HepG2 (cell line): ENCODE results near the gene KIZ. TPM values are rescaled to one million over a fixed set of nuclear protein-coding genes. Genes with fewer than 3 reads are reported as not detected.

Experiments used
- BHLHE40 ChIP-seq: IDR thresholded peaks from 2 replicates; pipeline ENCODE4 v1.6.1; 2011; ENCODE audit warnings: low read length, improper control_type of control experiment
- CREB1 ChIP-seq, 2 experiments: fragments of 450-650 bp in 1 of 2; IDR thresholded peaks; 2 replicates each; pipeline ENCODE4 v1.6.1; 2016 to 2017; ENCODE audit warnings: control low read depth in 1 of 2, mild to moderate bottlenecking in 1 of 2, missing compliant biosample characterization in 1 of 2, missing genetic modification characterization in 1 of 2
- CREM ChIP-seq, 2 experiments: sonication (generic) in 1 of 2; formaldehyde crosslinking in 1 of 2; IDR thresholded peaks; 2 replicates each; pipeline versions ENCODE4 v1.4.0 to v1.6.1; 2016 to 2020; ENCODE audit warnings: antibody characterized with exemption in 1 of 2, mild to moderate bottlenecking in 1 of 2, missing genetic modification reagents in 1 of 2
- FOXA1 ChIP-seq, 2 experiments: fragments of 450-650 bp in 1 of 2; sonication (generic) in 1 of 2; formaldehyde crosslinking in 1 of 2; IDR thresholded peaks; 2 replicates each; pipeline versions ENCODE4 v1.4.0 to v1.6.1; 2016 to 2020; ENCODE audit warnings: missing genetic modification reagents in 1 of 2
- FOXP1 ChIP-seq, 2 experiments: fragments of 450-650 bp in 1 of 2; IDR thresholded peaks; 2 replicates each; pipeline ENCODE4 v1.6.1; 2017 to 2018; ENCODE audit warnings: antibody characterized with exemption in 1 of 2
- KLF6 ChIP-seq: IDR thresholded peaks from 2 replicates; pipeline ENCODE4 v1.8.0; 2016; ENCODE audit warnings: missing biosample characterization, missing genetic modification reagents
- MAFF ChIP-seq: IDR thresholded peaks from 2 replicates; pipeline ENCODE4 v1.6.1; 2011; ENCODE audit warnings: low read depth, low read length, improper control_type of control experiment
- MEIS2 ChIP-seq: sonication (generic); formaldehyde crosslinking; IDR thresholded peaks from 2 replicates; pipeline ENCODE4 v1.9.0; 2021; ENCODE audit warnings: mild to moderate bottlenecking, missing genetic modification reagents
- NFKB2 ChIP-seq: sonication (generic); formaldehyde crosslinking; IDR thresholded peaks from 2 replicates; pipeline ENCODE4 v1.4.0; 2020; ENCODE audit warnings: missing genetic modification reagents, borderline replicate concordance
- NFYC ChIP-seq: IDR thresholded peaks from 2 replicates; pipeline ENCODE4 v1.6.1; 2016; ENCODE audit warnings: missing genetic modification reagents, missing compliant biosample characterization
- NRL ChIP-seq: sonication (generic); formaldehyde crosslinking; IDR thresholded peaks from 2 replicates; pipeline ENCODE4 v1.5.0; 2020; ENCODE audit warnings: missing genetic modification reagents, mild to moderate bottlenecking, moderate library complexity, borderline replicate concordance
- RARG ChIP-seq: sonication (generic); formaldehyde crosslinking; IDR thresholded peaks from 2 replicates; pipeline ENCODE4 v1.4.0; 2020; ENCODE audit warnings: low read depth, mild to moderate bottlenecking, missing genetic modification reagents
- SAP130 ChIP-seq: IDR thresholded peaks from 2 replicates; pipeline ENCODE4 v1.6.1; 2016; ENCODE audit warnings: low read depth
- SIN3A ChIP-seq: IDR thresholded peaks from 2 replicates; pipeline ENCODE4 v1.6.1; 2011; ENCODE audit warnings: low read depth, mild to moderate bottlenecking, control low read depth, low read length, borderline replicate concordance
- TAF15 ChIP-seq: fragments of 200-400 bp; formaldehyde crosslinking; IDR thresholded peaks from one replicate; pipeline ENCODE4 v1.6.1; 2018; ENCODE audit warnings: mild to moderate bottlenecking, low read depth, low read length; ENCODE audit not compliant: poor library complexity, severe bottlenecking
- ZNF143 ChIP-seq: sonication (generic); formaldehyde crosslinking; IDR thresholded peaks from 2 replicates; pipeline ENCODE4 v1.4.0; 2020; ENCODE audit warnings: missing genetic modification reagents
- ZNF570 ChIP-seq: sonication (generic); formaldehyde crosslinking; IDR thresholded peaks from 2 replicates; pipeline ENCODE4 v1.4.0; 2020; ENCODE audit warnings: mild to moderate bottlenecking, missing genetic modification reagents, borderline replicate concordance
- polyA plus RNA-seq, 8 experiments: library from polyadenylated mRNA; depleted of rRNA in 3 of 8; stranded (reverse) in 7 of 8; unstranded in 1 of 8; fragments of >200 nt; fragmentation: Illumina TruSeq in 4 of 8; extraction: Trizol in 4 of 8; gene quantifications; 2 replicates each; pipeline versions ENCODE4 v1.2.1 to v1.2.3, GENCODE V29; 2011 to 2016; ENCODE audit warnings: low read depth in 4 of 8, missing spikeins in 1 of 8, mixed read lengths in 1 of 8; ENCODE audit not compliant: insufficient read depth in 1 of 8
- total RNA-seq, 5 experiments: library from RNA; depleted of rRNA; stranded (reverse); fragments of >200 nt; fragmentation: Illumina TruSeq; extraction: Trizol; gene quantifications; 2 replicates each; pipeline ENCODE4 v1.2.3, GENCODE V29; 2016; ENCODE audit warnings: low read depth in 1 of 5
- TF ChIP-seq, protein P1 (sequence below): sonication (generic); formaldehyde crosslinking; conservative IDR thresholded peaks from 2 replicates; pipeline ENCODE4 v1.4.0; 2020; ENCODE audit warnings: missing genetic modification reagents
- TF ChIP-seq, protein P2 (sequence below): sonication (generic); formaldehyde crosslinking; IDR thresholded peaks from 2 replicates; pipeline ENCODE4 v1.4.0; 2020; ENCODE audit warnings: mild to moderate bottlenecking, low read depth, missing genetic modification reagents
- TF ChIP-seq, protein P3 (sequence below): sonication (generic); formaldehyde crosslinking; IDR thresholded peaks from 2 replicates; pipeline ENCODE4 v1.4.0; 2020; ENCODE audit warnings: mild to moderate bottlenecking, missing genetic modification reagents
- TF ChIP-seq, protein P4 (sequence below): sonication (generic); formaldehyde crosslinking; IDR thresholded peaks from 2 replicates; pipeline ENCODE4 v1.4.0; 2020; ENCODE audit warnings: low read depth, missing genetic modification reagents

The KIZ gene
- total and polyA plus RNA-seq, 2 of the 13 experiments (the other 11 are each of a cell fraction or from before 2014, with no cell fraction given): 46.3 to 114 TPM

DNA sequence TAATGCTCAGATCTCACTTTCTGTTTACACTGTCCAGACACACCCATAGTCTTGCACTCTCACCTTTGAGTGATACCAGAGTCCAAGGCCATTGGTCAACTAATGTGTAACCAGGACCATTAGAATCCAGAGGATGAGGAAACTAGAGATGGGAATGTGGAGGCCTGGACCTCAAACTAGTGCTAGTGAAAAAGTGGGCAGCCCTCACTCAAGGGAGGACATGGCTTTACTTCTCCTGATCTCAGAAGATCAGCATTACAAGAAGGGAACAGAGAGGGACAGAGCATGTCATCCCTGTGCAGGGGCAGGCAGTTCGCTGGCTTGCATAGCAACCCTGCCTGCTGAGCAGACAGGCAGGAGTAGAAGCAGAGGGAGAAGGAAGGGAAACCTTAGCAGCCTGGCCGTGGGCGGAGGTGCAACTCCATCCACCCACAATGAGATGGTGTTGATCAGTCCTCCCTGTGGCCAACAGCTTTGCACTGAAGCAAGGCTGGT, 154.7 kb downstream of the KIZ start (continued):
- TF ChIP-seq BHLHE40 (no peak), MEIS2 (CRISPR knock-in tag) (no peak), CREB1 (IDR thresholded peaks at IDR 0.05) (no peak), CREB1 (CRISPR knock-in tag; IDR thresholded peaks at IDR 0.05) (no peak), NFKB2 (CRISPR knock-in tag) (no peak), FOXP1 (IDR thresholded peaks at IDR 0.05) (no peak), FOXP1 (CRISPR knock-in tag; IDR thresholded peaks at IDR 0.05) (peak; percentile 67; the same call in 1 of the 2 replicates), TAF15 (no peak), SAP130 (peak; percentile 49), NRL (CRISPR knock-in tag) (no peak), CREM (IDR thresholded peaks at IDR 0.05) (peak; percentile 45; the same call in 1 of the 2 replicates), CREM (CRISPR knock-in tag; IDR thresholded peaks at IDR 0.05) (no peak), RARG (CRISPR knock-in tag) (no peak), FOXA1 (IDR thresholded peaks at IDR 0.05) (no peak), FOXA1 (CRISPR knock-in tag; IDR thresholded peaks at IDR 0.05) (peak; percentile 76), NFYC (CRISPR knock-in tag) (no peak), MAFF (no peak), SIN3A (no peak), ZNF143 (CRISPR knock-in tag) (no peak), KLF6 (CRISPR knock-in tag) (no peak), ZNF570 (CRISPR knock-in tag) (no peak)
- TF ChIP-seq, protein P1, sequence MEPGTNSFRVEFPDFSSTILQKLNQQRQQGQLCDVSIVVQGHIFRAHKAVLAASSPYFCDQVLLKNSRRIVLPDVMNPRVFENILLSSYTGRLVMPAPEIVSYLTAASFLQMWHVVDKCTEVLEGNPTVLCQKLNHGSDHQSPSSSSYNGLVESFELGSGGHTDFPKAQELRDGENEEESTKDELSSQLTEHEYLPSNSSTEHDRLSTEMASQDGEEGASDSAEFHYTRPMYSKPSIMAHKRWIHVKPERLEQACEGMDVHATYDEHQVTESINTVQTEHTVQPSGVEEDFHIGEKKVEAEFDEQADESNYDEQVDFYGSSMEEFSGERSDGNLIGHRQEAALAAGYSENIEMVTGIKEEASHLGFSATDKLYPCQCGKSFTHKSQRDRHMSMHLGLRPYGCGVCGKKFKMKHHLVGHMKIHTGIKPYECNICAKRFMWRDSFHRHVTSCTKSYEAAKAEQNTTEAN (CRISPR knock-in tag): peak; percentile 96
- TF ChIP-seq, protein P2, sequence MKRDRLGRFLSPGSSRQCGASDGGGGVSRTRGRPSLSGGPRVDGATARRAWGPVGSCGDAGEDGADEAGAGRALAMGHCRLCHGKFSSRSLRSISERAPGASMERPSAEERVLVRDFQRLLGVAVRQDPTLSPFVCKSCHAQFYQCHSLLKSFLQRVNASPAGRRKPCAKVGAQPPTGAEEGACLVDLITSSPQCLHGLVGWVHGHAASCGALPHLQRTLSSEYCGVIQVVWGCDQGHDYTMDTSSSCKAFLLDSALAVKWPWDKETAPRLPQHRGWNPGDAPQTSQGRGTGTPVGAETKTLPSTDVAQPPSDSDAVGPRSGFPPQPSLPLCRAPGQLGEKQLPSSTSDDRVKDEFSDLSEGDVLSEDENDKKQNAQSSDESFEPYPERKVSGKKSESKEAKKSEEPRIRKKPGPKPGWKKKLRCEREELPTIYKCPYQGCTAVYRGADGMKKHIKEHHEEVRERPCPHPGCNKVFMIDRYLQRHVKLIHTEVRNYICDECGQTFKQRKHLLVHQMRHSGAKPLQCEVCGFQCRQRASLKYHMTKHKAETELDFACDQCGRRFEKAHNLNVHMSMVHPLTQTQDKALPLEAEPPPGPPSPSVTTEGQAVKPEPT (CRISPR knock-in tag): no peak
- TF ChIP-seq, protein P3, sequence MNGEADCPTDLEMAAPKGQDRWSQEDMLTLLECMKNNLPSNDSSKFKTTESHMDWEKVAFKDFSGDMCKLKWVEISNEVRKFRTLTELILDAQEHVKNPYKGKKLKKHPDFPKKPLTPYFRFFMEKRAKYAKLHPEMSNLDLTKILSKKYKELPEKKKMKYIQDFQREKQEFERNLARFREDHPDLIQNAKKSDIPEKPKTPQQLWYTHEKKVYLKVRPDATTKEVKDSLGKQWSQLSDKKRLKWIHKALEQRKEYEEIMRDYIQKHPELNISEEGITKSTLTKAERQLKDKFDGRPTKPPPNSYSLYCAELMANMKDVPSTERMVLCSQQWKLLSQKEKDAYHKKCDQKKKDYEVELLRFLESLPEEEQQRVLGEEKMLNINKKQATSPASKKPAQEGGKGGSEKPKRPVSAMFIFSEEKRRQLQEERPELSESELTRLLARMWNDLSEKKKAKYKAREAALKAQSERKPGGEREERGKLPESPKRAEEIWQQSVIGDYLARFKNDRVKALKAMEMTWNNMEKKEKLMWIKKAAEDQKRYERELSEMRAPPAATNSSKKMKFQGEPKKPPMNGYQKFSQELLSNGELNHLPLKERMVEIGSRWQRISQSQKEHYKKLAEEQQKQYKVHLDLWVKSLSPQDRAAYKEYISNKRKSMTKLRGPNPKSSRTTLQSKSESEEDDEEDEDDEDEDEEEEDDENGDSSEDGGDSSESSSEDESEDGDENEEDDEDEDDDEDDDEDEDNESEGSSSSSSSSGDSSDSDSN (CRISPR knock-in tag): no peak
- TF ChIP-seq, protein P4, sequence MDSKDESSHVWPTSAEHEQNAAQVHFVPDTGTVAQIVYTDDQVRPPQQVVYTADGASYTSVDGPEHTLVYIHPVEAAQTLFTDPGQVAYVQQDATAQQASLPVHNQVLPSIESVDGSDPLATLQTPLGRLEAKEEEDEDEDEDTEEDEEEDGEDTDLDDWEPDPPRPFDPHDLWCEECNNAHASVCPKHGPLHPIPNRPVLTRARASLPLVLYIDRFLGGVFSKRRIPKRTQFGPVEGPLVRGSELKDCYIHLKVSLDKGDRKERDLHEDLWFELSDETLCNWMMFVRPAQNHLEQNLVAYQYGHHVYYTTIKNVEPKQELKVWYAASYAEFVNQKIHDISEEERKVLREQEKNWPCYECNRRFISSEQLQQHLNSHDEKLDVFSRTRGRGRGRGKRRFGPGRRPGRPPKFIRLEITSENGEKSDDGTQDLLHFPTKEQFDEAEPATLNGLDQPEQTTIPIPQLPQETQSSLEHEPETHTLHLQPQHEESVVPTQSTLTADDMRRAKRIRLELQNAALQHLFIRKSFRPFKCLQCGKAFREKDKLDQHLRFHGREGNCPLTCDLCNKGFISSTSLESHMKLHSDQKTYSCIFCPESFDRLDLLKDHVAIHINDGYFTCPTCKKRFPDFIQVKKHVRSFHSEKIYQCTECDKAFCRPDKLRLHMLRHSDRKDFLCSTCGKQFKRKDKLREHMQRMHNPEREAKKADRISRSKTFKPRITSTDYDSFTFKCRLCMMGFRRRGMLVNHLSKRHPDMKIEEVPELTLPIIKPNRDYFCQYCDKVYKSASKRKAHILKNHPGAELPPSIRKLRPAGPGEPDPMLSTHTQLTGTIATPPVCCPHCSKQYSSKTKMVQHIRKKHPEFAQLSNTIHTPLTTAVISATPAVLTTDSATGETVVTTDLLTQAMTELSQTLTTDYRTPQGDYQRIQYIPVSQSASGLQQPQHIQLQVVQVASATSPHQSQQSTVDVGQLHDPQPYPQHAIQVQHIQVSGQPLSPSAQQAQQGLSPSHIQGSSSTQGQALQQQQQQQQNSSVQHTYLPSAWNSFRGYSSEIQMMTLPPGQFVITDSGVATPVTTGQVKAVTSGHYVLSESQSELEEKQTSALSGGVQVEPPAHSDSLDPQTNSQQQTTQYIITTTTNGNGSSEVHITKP (CRISPR knock-in tag): no peak
